Stimulated activated CD4-positive, alpha-beta T cell treated with anti-CD3 and anti-CD28 coated beads, Interleukin-2, amount 100 ng/mL, for 48 hours (primary cell): ENCODE measurements around the gene MRPL55.

Experiments used
- DNase-seq, 2 donors: peaks; one replicate each; pipeline ENCODE4 v3.0.0-alpha.2; 2020

Gene MRPL55

DNA sequence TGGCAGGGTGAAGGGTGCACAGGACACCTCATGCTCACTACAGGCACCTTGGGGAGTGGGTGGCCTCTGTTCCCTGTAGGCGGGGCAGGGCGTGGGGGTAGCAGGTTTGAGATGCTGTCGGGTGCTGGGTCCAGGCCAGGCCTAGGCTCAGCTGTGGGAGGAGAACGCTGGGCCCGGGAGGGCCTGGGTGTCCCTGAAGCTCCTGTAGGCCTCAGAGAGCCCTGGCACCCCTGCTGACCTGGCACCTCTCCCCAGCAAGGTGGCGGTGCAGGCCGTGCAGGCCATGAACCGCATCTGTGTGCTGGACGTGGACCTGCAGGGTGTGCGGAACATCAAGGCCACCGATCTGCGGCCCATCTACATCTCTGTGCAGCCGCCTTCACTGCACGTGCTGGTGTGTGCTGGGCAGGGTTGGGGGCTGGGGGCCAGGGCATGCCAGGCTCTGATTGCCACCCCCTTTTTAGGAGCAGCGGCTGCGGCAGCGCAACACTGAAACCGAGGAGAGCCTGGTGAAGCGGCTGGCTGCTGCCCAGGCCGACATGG lies 38.1 kb upstream of the MRPL55 start:
- no peak for DNase-seq

GRCh38 chr1:228146417-228147150 lies 37.5 kb upstream of the MRPL55 start:
- no peak for DNase-seq

DNA sequence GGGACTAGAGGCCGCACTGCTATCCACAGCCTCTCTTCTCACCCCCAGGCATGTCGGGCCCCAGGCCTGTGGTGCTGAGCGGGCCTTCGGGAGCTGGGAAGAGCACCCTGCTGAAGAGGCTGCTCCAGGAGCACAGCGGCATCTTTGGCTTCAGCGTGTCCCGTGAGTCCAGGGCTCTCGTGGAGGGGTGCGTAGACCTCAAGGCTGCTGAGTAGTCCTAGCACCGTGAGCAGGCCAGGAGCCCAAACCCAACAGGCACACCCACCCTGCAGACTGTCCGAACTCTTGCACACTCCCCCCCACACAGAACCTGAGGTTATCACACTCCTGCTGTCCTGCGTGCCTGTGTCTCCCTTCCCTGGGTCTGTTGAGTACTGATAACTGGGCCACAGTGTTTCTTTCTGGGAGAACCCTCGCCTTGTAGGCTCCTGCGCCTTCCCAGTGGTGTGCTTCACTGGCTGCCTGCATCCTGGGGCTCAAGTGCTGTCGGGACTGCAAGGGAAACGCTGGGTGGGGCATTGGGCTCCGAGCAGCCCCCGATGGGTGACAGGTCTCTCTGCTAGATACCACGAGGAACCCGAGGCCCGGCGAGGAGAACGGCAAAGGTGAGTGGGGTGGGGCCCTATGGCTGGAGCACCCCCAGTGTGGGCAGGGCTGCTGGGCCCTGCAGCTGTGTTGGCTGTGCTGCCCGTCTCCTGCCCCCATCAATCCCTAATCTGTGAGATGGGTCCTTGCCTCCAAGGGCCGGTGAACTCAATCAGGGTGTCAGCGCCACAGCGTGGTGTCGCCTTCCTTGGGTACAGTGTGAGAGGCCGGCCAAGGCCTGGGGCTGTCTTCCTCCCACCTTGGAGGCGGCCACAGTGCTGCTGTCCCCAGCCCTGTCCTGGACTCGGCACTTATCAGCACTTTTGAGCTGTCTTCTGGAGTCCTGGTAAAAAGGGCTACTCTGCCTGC lies 36.6 kb upstream of the MRPL55 start:
- DNase-seq, result no peak

DNA sequence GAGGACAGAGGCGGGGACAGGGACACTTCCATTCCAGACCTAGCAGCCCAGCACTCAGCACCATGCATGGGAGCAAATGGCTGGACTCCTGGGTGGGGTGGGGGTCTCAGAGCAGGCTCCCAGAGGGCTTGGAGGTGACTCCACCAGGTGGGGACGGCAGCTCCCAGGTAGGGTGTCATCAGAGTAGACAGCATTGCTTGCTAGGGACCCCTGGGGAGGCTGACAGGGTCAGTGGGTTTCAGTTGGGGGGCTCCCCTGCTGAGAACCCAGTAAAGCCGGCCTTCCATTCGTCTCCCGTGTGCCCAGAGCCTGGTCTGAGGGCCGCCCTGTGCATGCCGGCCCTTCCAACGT lies 35.9 kb upstream of the MRPL55 start:
- no peak for DNase-seq

GRCh38 chr1:228144193-228144992 lies 35.3 kb upstream of the MRPL55 start:
- no peak for DNase-seq

DNA sequence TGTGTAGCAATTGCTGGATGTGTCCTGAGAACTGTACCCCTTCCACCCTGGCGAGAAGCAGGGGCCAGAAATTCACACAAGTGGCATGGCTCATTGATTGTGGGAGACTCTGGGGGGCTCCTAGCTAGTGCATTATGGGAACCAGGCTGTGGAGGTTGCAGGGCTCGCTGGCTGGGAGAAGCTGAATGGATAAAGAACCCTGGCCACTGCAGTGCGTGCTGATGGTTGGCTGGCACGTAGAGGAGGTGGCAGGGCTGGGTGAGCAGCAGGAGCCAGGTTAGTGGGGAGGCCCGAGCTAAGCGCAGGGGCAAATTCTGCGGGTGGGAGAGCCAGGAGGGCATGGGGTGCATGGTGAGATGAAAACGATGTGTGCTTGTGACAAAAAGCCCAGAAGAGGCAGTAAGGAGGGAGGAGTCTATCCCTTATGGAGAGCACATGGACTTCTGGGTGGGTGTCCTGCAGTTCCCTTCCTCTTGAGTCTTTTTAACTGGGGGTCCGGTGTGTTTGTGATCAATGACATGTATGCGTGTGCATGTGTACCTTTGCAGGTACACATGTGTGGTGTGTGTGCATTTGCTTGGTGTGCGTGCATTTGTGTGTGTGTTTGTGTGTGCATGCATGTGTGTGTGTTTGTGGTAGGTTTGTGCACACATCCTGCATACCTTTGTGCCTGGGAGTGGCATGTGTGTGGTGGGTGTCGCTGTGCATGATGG lies 34.5 kb upstream of the MRPL55 start:
- no peak for DNase-seq

GRCh38 chr1:228142701-228143136 lies 33.6 kb upstream of the MRPL55 start:
- no peak for DNase-seq

DNA sequence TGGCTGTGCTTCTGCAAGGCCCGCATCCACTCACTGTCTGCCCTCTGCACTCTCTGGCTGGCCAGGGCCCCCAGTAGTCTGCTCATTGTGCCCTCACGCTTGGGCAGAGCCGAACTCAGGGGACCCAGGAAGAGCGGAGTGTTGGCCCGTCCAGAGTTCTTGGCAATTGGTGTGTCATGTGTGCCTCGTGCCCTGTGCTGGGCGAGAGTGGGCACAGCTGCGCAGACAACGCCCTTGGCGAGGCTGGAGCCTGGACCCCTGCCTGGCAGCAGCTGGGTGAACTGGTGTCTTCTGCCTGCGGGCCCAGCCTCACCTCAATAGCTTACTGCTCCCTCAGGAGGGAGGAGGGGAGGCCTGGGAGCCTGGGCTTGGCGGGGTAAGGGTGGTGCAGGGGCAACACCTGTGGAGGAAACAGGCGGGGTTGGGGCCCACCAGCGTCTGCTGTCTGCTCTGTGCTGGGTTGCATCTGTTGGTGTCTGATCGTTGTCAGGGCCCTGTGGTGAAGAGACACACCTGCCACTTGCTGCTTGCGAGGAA lies 33.1 kb upstream of the MRPL55 start:
- DNase-seq, result no peak

DNA sequence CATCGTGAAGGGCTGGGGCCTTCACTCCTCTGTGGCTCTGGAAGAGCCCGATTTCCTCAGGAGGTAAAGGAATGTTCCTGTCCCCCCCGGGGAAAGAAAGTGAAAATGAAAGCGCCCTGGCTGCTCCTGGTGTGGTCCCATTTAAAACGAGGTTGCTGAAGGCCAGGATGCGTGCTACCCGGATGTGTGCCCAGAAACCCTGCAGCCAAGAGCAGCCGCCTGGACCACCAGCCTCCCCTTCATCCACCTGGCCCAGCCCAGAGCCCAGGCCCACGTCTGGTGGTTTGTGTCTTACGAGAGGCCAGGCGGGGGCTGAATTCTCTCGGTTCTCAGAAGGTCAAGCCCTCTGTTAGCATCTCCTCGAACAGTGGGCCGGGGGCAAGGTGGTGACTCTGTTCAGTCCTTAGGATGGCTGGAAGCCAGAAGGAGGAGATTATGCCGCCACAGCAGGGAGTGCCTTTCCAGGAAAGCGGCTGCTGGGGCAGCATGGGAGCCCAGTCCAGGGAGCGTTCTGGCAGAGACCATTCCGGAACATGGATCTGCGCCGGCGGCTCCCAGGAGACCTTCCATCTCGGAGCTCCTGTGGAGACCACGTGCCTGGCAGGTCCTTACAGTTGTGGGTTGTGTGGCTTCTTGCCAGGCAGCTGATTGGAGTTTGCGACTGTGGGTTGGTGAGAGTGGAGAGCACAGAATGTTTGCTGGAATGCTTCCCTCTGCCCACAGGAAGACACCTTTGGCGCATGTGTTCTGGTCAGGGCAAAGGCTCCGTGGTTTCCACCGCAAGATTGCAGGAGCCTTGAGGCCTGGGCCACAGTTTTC lies 32.3 kb upstream of the MRPL55 start:
- DNase-seq, result peak in 1 of 2 donors; percentile 11

DNA sequence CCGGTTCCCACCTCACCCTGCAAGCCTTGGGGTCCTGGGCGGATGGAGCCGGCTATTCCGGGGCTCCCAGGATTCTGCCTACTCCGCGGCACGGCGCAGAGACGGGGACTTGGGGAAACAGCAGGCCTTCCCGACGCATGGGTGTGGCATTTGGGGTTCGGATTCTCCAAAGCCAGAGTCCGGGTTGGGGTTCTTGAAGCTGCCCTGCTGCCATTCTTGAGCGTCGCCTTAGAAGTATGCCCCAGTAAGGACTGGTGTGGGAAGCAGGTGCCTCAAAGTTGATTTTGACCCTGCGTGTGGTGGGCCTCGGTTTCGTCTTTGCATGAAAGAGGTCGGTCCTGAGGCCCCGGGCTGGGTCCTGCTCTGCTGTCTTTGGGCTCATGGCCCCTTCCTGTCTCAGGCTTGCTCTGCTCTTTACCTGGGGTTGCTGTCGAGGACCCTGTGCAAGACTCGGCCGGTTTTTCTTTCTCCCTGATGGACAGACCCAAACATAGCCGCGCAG lies 31.7 kb upstream of the MRPL55 start:
- no peak for DNase-seq

DNA sequence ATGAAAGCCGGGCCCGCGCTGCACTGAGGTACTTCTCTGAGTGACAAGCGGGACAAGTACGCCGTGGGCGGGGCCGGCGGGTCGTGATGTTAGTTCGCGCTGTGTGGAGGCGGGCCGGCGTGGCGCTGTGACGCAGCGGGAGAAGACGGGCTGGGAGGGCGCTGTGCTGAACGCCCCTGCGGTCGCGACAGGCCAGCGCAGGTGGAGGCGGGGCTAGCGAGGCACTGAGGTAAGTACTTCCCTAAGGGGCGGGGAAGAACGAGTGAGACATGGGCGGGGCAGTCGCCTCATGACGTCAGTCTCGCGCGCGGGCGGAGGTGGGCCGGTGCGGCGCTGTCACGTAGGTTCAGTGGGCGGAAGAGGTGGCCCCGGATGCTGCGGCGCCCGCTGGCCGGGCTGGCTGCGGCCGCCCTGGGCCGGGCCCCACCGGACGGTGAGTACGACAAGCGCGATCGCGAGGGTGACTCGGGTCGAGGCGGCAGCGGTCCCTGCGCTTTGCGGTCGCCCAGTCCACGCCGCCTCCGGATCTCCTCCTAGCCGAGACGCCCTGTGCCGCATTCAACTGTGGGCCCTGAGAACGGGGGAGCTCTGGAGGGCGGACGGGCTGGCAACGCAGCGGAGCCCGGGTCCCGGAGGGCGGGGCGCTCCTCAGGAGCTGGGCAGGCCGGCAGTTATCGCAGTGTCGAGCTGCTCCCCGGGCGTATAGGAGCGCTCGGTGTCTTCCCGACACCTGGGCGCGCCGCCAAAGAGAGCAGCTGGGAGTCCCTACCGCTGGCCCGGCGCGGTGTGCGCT lies 31.0 kb upstream of the MRPL55 start, which contains the start of gene GUK1:
TSS of gene GUK1 (plus strand) at position 349 of the 793 bp plus-strand sequence. CDS start at position 373, 24 bp downstream.
- DNase-seq, result peak; percentile 99

DNA sequence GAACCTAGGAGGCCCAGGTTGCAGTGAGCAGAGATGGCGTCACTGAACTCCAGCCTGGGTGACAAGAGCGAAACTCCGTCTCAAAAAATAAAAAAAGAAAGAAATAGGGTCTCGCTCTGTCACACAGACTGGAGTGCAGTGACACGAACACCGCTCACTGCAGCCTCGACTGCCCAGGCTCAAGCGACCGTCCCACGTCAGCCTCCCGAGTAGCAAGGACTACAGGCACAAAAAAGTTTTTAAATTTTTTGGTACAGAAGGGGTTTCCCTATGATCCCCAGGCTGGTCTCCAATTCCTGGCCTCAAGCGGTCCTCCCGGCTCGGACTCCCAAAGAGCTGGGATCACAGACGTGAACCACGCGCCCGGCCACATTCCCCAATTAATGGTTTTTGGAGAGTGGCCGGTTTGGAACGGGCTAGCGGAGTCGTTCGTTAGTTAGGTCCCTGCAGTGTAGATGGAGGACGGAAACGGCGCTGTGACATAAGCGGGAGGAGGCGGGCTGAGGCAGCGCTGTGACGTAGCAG lies 30.4 kb upstream of the MRPL55 start:
- DNase-seq, result no peak

DNA sequence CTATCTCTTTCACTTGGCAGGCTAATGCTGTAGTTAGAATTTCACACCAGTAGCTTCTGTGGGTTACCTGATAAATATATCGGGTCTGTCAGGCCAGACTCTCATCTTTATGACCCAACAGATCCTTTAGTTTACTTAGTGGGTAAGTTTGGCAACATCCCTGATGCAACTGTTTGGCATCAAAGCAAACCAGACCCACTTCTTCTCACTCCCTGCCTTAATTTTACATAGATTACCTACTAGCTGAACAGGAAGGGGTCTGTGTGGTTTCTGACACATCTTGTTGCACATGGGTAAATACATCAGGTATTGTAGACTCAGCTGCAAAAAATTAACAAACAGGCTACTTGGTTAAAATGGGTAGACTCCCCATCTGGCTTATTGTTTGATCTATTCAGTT lies 27.8 kb upstream of the MRPL55 start:
- no peak for DNase-seq

DNA sequence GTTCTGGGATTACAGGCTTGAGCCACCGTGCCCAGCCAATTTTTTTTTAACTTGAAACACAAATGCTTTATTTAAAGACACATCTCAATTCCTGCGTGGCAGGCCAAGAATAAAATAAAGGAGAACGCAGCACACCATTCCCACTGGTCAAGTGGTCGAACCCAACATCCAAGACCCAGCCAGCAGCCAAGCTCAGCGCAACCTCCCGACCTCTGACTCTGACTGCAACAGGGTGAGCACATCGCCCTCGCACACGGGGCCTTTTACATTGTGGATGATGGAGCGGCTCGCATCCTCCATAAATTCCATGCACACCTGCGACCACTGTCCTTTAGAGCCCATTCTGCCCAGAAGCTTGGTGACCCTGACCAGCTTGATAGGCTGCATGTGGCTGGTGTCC lies 25.5 kb upstream of the MRPL55 start:
- DNase-seq, result no peak

DNA sequence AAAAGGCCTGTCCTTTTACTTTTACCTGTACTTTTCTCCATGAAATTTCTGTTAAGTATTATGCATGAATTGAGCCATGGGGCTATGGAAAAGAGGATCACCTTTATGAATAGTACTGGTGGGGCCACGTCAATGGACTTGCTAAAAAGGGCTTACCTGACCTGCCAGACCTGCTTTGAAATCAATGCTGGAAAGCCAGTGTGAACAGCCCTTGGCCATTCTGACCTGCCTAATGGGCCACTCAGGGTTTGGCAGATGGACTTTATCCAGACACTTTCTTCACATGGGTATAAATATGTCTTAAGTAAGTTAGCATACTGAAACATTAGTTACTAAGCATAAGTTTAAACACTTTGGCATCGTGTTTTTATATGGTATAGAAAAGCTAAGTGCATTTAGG lies 22.7 kb upstream of the MRPL55 start:
- DNase-seq, result no peak

DNA sequence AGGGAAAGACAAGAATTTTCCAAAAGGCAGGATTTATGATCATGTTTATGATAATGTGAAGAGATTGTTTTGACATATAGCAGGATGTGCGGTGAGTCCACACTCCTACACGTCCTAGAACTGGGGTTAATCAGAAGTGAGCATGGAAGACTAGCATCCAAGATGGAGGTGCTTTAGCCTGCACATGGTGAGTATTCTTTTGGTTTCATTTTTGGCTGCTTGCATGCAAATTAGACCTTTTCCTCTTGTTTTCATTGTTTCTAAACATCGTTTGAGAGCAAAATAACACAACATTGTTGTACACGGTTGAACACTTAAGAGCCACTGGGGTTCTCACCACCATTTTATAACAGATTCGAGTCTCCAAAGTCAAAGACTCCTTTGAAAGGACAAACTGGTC lies 16.1 kb upstream of the MRPL55 start:
- DNase-seq, result no peak

DNA sequence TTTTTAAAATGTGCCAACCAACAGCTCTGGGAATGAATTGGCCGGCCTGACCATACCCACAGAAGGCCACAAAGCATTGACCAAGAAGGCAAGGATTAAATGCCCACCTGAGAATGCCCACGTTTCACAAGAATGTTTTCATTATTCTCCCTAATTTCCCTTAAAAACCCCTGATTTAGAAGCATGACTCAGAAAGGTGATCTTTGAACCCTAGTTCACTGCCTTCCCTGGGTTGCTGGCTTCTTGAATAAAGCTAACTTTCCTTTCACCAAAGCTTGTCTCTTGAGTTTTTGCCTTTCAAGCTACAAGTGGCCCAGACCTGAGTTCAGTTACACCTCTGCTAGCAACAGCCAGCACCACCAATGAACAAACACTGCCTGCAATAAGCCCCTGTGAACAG lies 14.4 kb upstream of the MRPL55 start:
- DNase-seq, result no peak

GRCh38 chr1:228122921-228123441 lies 13.9 kb upstream of the MRPL55 start:
- no peak for DNase-seq

DNA sequence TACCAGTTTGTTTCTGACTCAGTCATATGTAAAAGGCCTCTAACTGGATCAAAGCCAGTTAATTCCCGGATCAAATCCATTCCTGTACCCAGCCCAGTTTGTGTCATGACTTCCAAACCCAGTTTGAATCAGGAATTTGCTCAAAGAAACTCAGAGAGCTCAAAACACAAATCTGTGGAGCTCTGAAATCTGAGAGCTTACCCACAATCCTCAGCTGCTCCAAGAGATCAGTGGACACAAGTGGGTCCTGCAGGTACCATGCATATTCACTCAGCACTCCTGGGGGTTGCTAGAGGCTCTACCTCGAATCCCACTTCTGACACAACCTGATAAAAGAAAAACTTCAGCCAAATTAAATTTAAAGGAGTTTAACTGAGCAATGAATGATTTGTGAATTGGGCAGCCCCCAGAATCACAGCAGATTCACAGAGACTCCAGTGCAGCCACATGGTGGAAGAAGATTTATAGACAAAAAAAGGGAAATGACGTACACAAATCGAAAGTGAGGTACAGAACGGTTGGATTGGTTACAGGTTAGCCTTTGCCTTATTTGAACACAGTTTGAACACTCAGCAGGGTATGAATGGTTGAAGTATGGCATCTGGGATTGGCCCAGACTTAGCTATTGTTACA lies 11.9 kb upstream of the MRPL55 start:
- no peak for DNase-seq
